ENCODE data around the gene TSPAN9. TPM values are rescaled to one million over a fixed set of nuclear protein-coding genes. Genes with fewer than 3 reads are reported as not detected.
A peak's percentile ranks its signal among the peaks of the same experiment; 100 is the strongest.

The TSPAN9 gene
- total RNA-seq, 1 experiment from 2014 or later, result 9.6 TPM

DNA sequence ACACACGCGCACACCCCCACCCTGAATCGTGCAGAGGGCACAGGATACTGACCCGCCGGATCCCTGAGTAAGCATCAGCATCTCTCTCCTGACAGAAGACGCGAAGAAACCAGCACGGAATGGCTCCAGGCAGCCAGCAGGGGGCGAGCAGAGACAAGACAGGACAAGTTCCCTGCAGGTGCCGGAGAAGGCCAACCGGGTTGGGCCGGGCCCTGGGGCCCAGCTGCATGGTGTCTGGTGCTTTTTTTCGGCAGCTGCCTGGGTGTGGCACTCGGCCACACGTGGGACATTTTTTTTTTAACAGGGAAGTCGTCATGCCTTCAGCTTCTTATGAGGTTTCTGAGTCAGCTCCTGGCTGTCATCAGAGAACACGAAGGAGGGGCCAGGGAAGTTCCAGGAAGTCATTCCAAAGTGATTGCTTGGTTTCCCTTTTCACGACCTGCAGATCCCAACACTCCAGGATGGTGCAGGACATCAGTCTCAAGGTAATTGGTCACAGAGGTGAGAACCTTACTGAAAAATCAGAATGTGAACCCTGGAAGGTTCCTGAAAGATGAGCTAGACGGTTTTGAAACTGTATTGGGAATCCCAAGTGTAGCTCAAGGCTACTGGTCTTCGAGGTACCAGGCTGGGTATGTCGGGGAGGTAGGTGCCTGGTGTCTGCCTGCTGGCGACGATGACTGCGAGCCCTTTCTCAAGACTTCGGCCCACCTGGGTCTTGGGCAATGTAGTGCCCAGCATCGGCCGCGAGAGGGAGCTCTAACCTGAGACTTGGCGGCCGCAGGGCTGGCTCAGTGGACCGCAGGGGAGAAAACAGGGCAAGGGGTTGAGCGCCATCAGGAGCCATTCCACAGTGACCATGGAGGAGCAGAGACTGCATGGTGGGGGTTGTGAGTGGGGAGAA, 223.0 kb downstream of the TSPAN9 start:
- Histone ChIP-seq H3K36me3 (ENCODE audit: low read depth) (no peaks in the 10 kb centered on the region), H3K4me1 (replicated peaks; ENCODE audit: insufficient read depth) (peaks cover 31% of the 10 kb centered on the region), H2AFZ (peak overlapping the region; percentile 68), H3K9me2 (ENCODE audit: insufficient read depth) (no peaks in the 10 kb centered on the region), H3F3A (ENCODE audit: insufficient read depth, low read depth) (peaks cover 13% of the 10 kb centered on the region), H4K20me1 (ENCODE audit: insufficient read depth) (no peaks in the 10 kb centered on the region), H3K9me3 (ENCODE audit: insufficient read depth, low read depth) (no peaks in the 10 kb centered on the region), H3K27me3 (ENCODE audit: insufficient read depth, low read depth) (peaks cover 30% of the 10 kb centered on the region), H3K4me2 (peak overlapping the region; percentile 80), H3K79me2 (ENCODE audit: low read depth) (no peaks in the 10 kb centered on the region), H3K4me3 (peak overlapping the region; percentile 35; the same call in 1 of the 2 replicates), H3K27ac (peak overlapping the region; percentile 89)
- CTCF ChIA-PET, result interaction anchor here (0.5 to 2.6 kb wide), 27 partner anchors 9 to 1784 kb away, joined by 3 to 31 read pairs (median 4); no protein-coding TSS in a partner anchor
- POLR2A ChIA-PET (ENCODE audit: unreplicated experiment), result interaction anchor here (0.6 to 0.7 kb wide), 5 partner anchors 15 to 450 kb away, joined by 3 to 10 read pairs (median 4); no protein-coding TSS in a partner anchor
- DNase-seq, result peak; percentile 97
- TSS peak; percentile 74 for BruUV-seq (replicated peaks)
- TF ChIP-seq, protein P1, sequence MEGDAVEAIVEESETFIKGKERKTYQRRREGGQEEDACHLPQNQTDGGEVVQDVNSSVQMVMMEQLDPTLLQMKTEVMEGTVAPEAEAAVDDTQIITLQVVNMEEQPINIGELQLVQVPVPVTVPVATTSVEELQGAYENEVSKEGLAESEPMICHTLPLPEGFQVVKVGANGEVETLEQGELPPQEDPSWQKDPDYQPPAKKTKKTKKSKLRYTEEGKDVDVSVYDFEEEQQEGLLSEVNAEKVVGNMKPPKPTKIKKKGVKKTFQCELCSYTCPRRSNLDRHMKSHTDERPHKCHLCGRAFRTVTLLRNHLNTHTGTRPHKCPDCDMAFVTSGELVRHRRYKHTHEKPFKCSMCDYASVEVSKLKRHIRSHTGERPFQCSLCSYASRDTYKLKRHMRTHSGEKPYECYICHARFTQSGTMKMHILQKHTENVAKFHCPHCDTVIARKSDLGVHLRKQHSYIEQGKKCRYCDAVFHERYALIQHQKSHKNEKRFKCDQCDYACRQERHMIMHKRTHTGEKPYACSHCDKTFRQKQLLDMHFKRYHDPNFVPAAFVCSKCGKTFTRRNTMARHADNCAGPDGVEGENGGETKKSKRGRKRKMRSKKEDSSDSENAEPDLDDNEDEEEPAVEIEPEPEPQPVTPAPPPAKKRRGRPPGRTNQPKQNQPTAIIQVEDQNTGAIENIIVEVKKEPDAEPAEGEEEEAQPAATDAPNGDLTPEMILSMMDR (conservative IDR thresholded peaks at IDR 0.05), result peak; percentile 100
- TF ChIP-seq EZH2 (IDR thresholded peaks at IDR 0.05; ENCODE audit: low read depth), result no peak
- intact Hi-C loops (cut with micrococcal nuclease; ENCODE audit: unreplicated experiment), result loop anchor here (1.0 to 10.0 kb wide), 11 partner anchors 10 to 977 kb away; partner anchors contain the start of gene TSPAN9

DNA sequence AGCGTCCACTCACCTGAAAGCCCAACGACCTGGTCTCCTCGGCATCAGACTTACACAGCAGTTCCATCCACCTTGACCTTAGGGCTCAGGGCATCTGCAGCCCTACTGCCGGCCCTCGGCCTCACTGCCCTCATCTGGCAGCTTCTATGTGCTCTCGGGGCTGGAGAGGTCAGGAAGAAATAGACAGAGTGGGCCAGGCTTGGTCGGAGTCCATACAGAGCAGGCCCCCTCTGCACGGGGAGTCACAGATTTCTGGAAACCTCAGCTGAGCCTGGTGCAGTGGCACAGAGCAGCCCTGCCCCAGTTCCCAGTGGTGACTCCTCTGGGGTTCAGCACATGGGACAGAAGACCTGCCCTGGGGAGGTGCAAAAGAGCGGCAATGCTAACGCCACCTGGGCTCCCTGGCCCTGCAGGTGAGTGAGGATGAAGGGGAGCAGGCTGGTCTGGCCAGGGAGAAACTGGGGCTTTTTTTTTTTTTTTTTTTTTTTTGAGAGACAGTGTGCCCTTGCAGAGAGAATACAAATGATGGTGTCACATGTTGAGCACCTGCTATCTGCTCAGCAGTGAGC, 223.7 kb downstream of the TSPAN9 start:
- Histone ChIP-seq H3K9me3 (ENCODE audit: insufficient read depth, low read depth) (no peaks in the 10 kb centered on the region), H3K4me1 (replicated peaks; ENCODE audit: insufficient read depth) (peaks cover 35% of the 10 kb centered on the region), H3K4me2 (peak overlapping the region; percentile 80), H3K4me3 (no peak overlapping the region), H3F3A (ENCODE audit: insufficient read depth, low read depth) (peaks cover 13% of the 10 kb centered on the region), H2AFZ (no peak overlapping the region), H3K27me3 (ENCODE audit: insufficient read depth, low read depth) (peaks cover 23% of the 10 kb centered on the region; the same call in 1 of the 2 replicates), H3K36me3 (ENCODE audit: low read depth) (no peaks in the 10 kb centered on the region), H3K79me2 (ENCODE audit: low read depth) (no peaks in the 10 kb centered on the region), H3K9me2 (ENCODE audit: insufficient read depth) (no peaks in the 10 kb centered on the region), H3K27ac (peak overlapping the region; percentile 89; the same call in 1 of the 2 replicates), H4K20me1 (ENCODE audit: insufficient read depth) (no peaks in the 10 kb centered on the region)
- ChIA-PET POLR2A (ENCODE audit: unreplicated experiment) (no interaction called here), CTCF (interaction anchor here (0.7 to 2.6 kb wide), 11 partner anchors 10 to 845 kb away, joined by 3 to 31 read pairs (median 4); no protein-coding TSS in a partner anchor)
- TF ChIP-seq, protein P1 (conservative IDR thresholded peaks at IDR 0.05), result peak; percentile 28; the same call in 1 of the 2 replicates
- TF ChIP-seq EZH2 (IDR thresholded peaks at IDR 0.05; ENCODE audit: low read depth), result no peak
- no TSS peak for BruUV-seq (replicated peaks)
- DNase-seq, result no peak
- intact Hi-C loops (cut with micrococcal nuclease; ENCODE audit: unreplicated experiment), result loop anchor here (1.0 to 10.0 kb wide), 11 partner anchors 9 to 976 kb away; partner anchors contain the start of gene TSPAN9

DNA sequence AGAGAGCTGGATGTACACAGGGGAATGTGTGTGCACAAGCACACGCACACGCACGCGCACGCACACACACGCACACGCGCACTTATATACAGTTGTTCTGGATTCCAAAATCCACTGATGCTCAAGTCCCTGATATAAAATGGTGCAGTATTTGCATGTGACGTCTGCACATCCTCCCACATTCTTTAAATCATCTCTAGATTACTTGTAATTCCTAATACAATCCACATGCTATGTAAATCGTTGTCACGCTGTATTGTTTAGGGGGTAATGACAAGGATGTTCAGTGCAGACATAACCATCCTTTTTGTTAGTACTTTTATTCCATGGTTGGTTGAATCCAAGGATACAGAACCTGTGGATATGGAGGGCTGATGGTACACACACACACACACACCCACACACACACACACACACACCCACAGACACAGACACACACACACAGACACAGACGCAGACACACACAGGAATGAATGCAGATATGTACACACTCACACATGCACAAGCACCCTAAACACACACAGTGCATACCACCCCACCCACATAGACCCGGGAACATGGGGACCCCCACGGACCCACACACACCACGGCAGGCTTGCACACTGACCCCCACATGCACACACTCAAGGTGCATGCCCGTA, 225.3 kb downstream of the TSPAN9 start:
- Histone ChIP-seq H4K20me1 (ENCODE audit: insufficient read depth) (no peaks in the 10 kb centered on the region), H3K36me3 (ENCODE audit: low read depth) (no peaks in the 10 kb centered on the region), H2AFZ (no peak overlapping the region), H3K4me3 (no peak overlapping the region), H3F3A (ENCODE audit: insufficient read depth, low read depth) (peaks cover 13% of the 10 kb centered on the region), H3K9me3 (ENCODE audit: insufficient read depth, low read depth) (no peaks in the 10 kb centered on the region), H3K9me2 (ENCODE audit: insufficient read depth) (no peaks in the 10 kb centered on the region), H3K27me3 (ENCODE audit: insufficient read depth, low read depth) (peaks cover 7% of the 10 kb centered on the region; the same call in 1 of the 2 replicates), H3K79me2 (ENCODE audit: low read depth) (no peaks in the 10 kb centered on the region), H3K4me1 (replicated peaks; ENCODE audit: insufficient read depth) (peaks cover 35% of the 10 kb centered on the region), H3K27ac (no peak overlapping the region), H3K4me2 (no peak overlapping the region)
- POLR2A ChIA-PET (ENCODE audit: unreplicated experiment), result no interaction called here
- BruUV-seq (replicated peaks), result no TSS peak
- TF ChIP-seq, protein P1 (conservative IDR thresholded peaks at IDR 0.05), result no peak
- TF ChIP-seq EZH2 (IDR thresholded peaks at IDR 0.05; ENCODE audit: low read depth), result no peak
- intact Hi-C loops (cut with micrococcal nuclease; ENCODE audit: unreplicated experiment), result loop anchor here (5.0 to 10.0 kb wide), 3 partner anchors 65 to 342 kb away; partner anchors contain the start of gene TSPAN9
- CTCF ChIA-PET, result no interaction called here
- DNase-seq, result no peak
